Dendritic cell treated with granulocyte-macrophage colony-stimulating factor and Interleukin-4, amounts not matched to agents 40 ng/mL and 50 ng/mL, for 4 days (primary cell): ENCODE results near the gene SAMD13.

ENCODE experiments used
- H3K27ac Mint-ChIP-seq: one replicate; pipeline ENCODE4 v1.8.0; 2022; ENCODE audit warnings: mild to moderate bottlenecking, mixed read lengths
- H3K27me3 Mint-ChIP-seq: one replicate; pipeline ENCODE4 v1.8.0; 2022; ENCODE audit warnings: mild to moderate bottlenecking, mixed read lengths
- H3K36me3 Mint-ChIP-seq: one replicate; pipeline ENCODE4 v1.8.0; 2022; ENCODE audit warnings: low read depth, mixed read lengths
- H3K4me1 Mint-ChIP-seq: one replicate; pipeline ENCODE4 v1.8.0; 2022; ENCODE audit warnings: low read depth, mixed read lengths
- H3K4me3 Mint-ChIP-seq: one replicate; pipeline ENCODE4 v1.8.0; 2022; ENCODE audit warnings: mild to moderate bottlenecking, moderate library complexity, mixed read lengths
- H3K9me3 Mint-ChIP-seq: one replicate; pipeline ENCODE4 v1.8.0; 2022; ENCODE audit warnings: mixed read lengths
- intact Hi-C: fragments of 100-400 bp; cut with micrococcal nuclease; formaldehyde crosslinking; loops from one replicate; pipeline ENCODE4 v1.15.0; 2022

The SAMD13 gene

GRCh38 chr1:84330125-84330984 is 28.8 kb downstream of the SAMD13 start:
- Mint-ChIP-seq H3K4me3 (no peak overlapping the region), H3K9me3 (peaks cover 12% of the 10 kb centered on the region), H3K27ac (no peak overlapping the region), H3K27me3 (no peaks in the 10 kb centered on the region), H3K4me1 (peaks cover 6% of the 10 kb centered on the region), H3K36me3 (no peaks in the 10 kb centered on the region)
- intact Hi-C loops = no loop called here

- Mint-ChIP-seq H3K27me3 (no peaks in the 10 kb centered on the region), H3K4me3 (no peak overlapping the region), H3K27ac (peak overlapping the region; percentile 15), H3K36me3 (peaks cover 6% of the 10 kb centered on the region), H3K9me3 (peaks cover 48% of the 10 kb centered on the region), H3K4me1 (peaks cover 22% of the 10 kb centered on the region)
- intact Hi-C loops = no loop called here
Observed at GRCh38 chr1:84339503-84339902, 38.0 kb downstream of the SAMD13 start.

GRCh38 chr1:84344286-84344685 is 42.8 kb downstream of the SAMD13 start:
- H3K4me3 Mint-ChIP-seq = no peak overlapping the region
- intact Hi-C loops = no loop called here
- H3K4me1 Mint-ChIP-seq = peaks cover 19% of the 10 kb centered on the region
- no peaks in the 10 kb centered on the region for H3K36me3 Mint-ChIP-seq
- no peak overlapping the region for H3K27ac Mint-ChIP-seq
- H3K9me3 Mint-ChIP-seq = peaks cover 21% of the 10 kb centered on the region
- H3K27me3 Mint-ChIP-seq = no peaks in the 10 kb centered on the region

GRCh38 chr1:84345220-84345619 is 43.7 kb downstream of the SAMD13 start:
- no peak overlapping the region for H3K27ac Mint-ChIP-seq
- intact Hi-C loops = no loop called here
- H3K4me1 Mint-ChIP-seq = peaks cover 13% of the 10 kb centered on the region
- no peak overlapping the region for H3K4me3 Mint-ChIP-seq
- peaks cover 21% of the 10 kb centered on the region for H3K9me3 Mint-ChIP-seq
- H3K36me3 Mint-ChIP-seq = no peaks in the 10 kb centered on the region
- no peaks in the 10 kb centered on the region for H3K27me3 Mint-ChIP-seq

GRCh38 chr1:84347271-84347931 is 45.9 kb downstream of the SAMD13 start:
- no peak overlapping the region for H3K4me3 Mint-ChIP-seq
- H3K4me1 Mint-ChIP-seq = peaks cover 18% of the 10 kb centered on the region
- intact Hi-C loops = no loop called here
- no peaks in the 10 kb centered on the region for H3K27me3 Mint-ChIP-seq
- no peaks in the 10 kb centered on the region for H3K36me3 Mint-ChIP-seq
- no peak overlapping the region for H3K27ac Mint-ChIP-seq
- H3K9me3 Mint-ChIP-seq = peaks cover 2% of the 10 kb centered on the region

GRCh38 chr1:84347932-84348555 is 46.5 kb downstream of the SAMD13 start:
- Mint-ChIP-seq H3K4me1 (peaks cover 18% of the 10 kb centered on the region), H3K36me3 (no peaks in the 10 kb centered on the region)
- intact Hi-C loops = no loop called here

GRCh38 chr1:84348759-84349158 is 47.3 kb downstream of the SAMD13 start:
- Mint-ChIP-seq H3K27me3 (no peaks in the 10 kb centered on the region), H3K36me3 (no peaks in the 10 kb centered on the region), H3K9me3 (no peaks in the 10 kb centered on the region), H3K27ac (no peak overlapping the region), H3K4me1 (peaks cover 18% of the 10 kb centered on the region), H3K4me3 (no peak overlapping the region)
- intact Hi-C loops = no loop called here

More at GRCh38 chr1:84347932-84348555, 46.5 kb downstream of the SAMD13 start:
- H3K9me3 Mint-ChIP-seq = no peaks in the 10 kb centered on the region
- no peak overlapping the region for H3K4me3 Mint-ChIP-seq
- no peaks in the 10 kb centered on the region for H3K27me3 Mint-ChIP-seq
- H3K27ac Mint-ChIP-seq = no peak overlapping the region

- intact Hi-C loops = no loop called here
- no peak overlapping the region for H3K27ac Mint-ChIP-seq
- no peaks in the 10 kb centered on the region for H3K9me3 Mint-ChIP-seq
- H3K4me1 Mint-ChIP-seq = peaks cover 11% of the 10 kb centered on the region
- no peaks in the 10 kb centered on the region for H3K27me3 Mint-ChIP-seq
- H3K4me3 Mint-ChIP-seq = no peak overlapping the region
- H3K36me3 Mint-ChIP-seq = no peaks in the 10 kb centered on the region
Observed at GRCh38 chr1:84350104-84350503, 48.6 kb downstream of the SAMD13 start.

- no peak overlapping the region for H3K4me3 Mint-ChIP-seq
Observed at GRCh38 chr1:84350550-84350949, 49.0 kb downstream of the SAMD13 start.

GRCh38 chr1:84352298-84353106 is 51.0 kb downstream of the SAMD13 start:
- intact Hi-C loops = no loop called here
- Mint-ChIP-seq H3K27ac (no peak overlapping the region), H3K27me3 (no peaks in the 10 kb centered on the region), H3K4me1 (peaks cover 11% of the 10 kb centered on the region), H3K9me3 (no peaks in the 10 kb centered on the region), H3K36me3 (no peaks in the 10 kb centered on the region), H3K4me3 (no peak overlapping the region)

More at GRCh38 chr1:84350550-84350949, 49.0 kb downstream of the SAMD13 start:
- no peaks in the 10 kb centered on the region for H3K9me3 Mint-ChIP-seq
- peaks cover 11% of the 10 kb centered on the region for H3K4me1 Mint-ChIP-seq
- H3K36me3 Mint-ChIP-seq = no peaks in the 10 kb centered on the region
- H3K27me3 Mint-ChIP-seq = no peaks in the 10 kb centered on the region
- H3K27ac Mint-ChIP-seq = no peak overlapping the region
- intact Hi-C loops = no loop called here

- no peak overlapping the region for H3K27ac Mint-ChIP-seq
- intact Hi-C loops = no loop called here
- H3K4me1 Mint-ChIP-seq = peaks cover 8% of the 10 kb centered on the region
- no peaks in the 10 kb centered on the region for H3K27me3 Mint-ChIP-seq
- H3K4me3 Mint-ChIP-seq = no peak overlapping the region
- no peaks in the 10 kb centered on the region for H3K9me3 Mint-ChIP-seq
- H3K36me3 Mint-ChIP-seq = no peaks in the 10 kb centered on the region
Observed at GRCh38 chr1:84353695-84354094, 52.2 kb downstream of the SAMD13 start.

GRCh38 chr1:84355556-84355955 is 54.0 kb downstream of the SAMD13 start:
- no peaks in the 10 kb centered on the region for H3K27me3 Mint-ChIP-seq
- no peak overlapping the region for H3K27ac Mint-ChIP-seq
- H3K36me3 Mint-ChIP-seq = no peaks in the 10 kb centered on the region
- H3K9me3 Mint-ChIP-seq = no peaks in the 10 kb centered on the region
- no peak overlapping the region for H3K4me3 Mint-ChIP-seq
- peaks cover 6% of the 10 kb centered on the region for H3K4me1 Mint-ChIP-seq
- intact Hi-C loops = no loop called here

- H3K4me1 Mint-ChIP-seq = no peaks in the 10 kb centered on the region
- H3K27ac Mint-ChIP-seq = no peak overlapping the region
- no peaks in the 10 kb centered on the region for H3K27me3 Mint-ChIP-seq
- no peaks in the 10 kb centered on the region for H3K9me3 Mint-ChIP-seq
- H3K36me3 Mint-ChIP-seq = no peaks in the 10 kb centered on the region
- intact Hi-C loops = no loop called here
- H3K4me3 Mint-ChIP-seq = no peak overlapping the region
Observed at GRCh38 chr1:84356881-84357280, 55.4 kb downstream of the SAMD13 start.
